A673 (cell line): Measurements from ENCODE around the gene COL4A3.

Experiments
- CTCF ChIP-seq: fragments of 300-800, 200-600 bp; sonication (generic); conservative IDR thresholded peaks from 2 replicates; pipeline ENCODE4 v1.5.1; 2017; ENCODE audit warnings: low read depth, mild to moderate bottlenecking, antibody characterized with exemption, low read length, moderate library complexity, mixed read lengths
- EZH2 ChIP-seq: fragments of 200-600 bp; sonication (generic); IDR thresholded peaks from 2 replicates; pipeline ENCODE4 v1.6.1; 2017; ENCODE audit warnings: borderline replicate concordance, low read depth, mild to moderate bottlenecking, mixed read lengths, antibody characterized with exemption, low read length; ENCODE audit not compliant: poor library complexity, severe bottlenecking

DNA sequence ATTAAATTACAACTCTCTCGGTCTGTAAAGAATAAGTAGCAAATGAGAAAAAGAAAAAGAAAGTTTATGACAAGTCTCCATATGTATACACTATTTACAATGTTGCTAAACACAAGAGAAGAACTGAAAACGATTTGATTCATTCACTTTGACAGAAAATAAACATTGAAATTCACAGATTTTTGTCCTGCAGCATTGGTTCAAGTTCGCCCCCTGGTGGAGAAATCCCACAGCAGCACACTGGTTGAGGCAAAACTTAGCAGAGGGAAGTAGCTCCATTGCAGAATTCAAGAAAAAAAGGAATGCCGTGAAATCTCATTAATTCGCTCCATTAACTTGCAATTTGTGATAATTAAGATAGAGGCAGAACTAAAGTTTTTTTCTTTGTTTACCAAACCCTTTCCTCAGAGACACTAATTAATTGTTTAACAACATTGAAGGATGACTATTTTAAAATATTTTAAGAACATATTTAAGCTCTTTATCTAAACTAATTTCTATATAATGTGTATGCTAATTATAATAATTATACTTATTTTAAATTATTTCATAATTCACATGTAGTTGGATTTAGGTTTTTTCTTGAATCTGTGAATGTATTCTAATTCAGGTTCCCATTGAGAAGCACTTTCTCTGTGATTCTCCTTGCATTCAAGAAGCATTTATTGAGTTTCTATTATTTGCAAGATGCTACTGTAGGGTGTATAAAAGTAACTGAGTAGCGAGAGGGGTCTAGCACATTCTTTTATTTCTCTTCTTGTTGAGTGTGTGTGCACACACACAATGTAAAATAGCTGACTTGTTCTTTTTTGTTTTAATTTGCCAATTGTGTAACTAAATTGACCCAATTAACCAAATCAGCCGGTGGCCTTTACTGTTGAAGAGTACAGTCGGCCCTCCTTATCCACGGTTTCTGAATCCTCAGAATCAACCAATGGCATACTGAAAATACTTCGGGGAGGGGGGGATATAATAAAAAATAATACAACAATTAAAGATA is 74.1 kb downstream of the COL4A3 start:
- TF ChIP-seq CTCF (peak; percentile 98), EZH2 (no peak)
